H54 (cell line): ENCODE measurements around the gene ARID3B.

Source experiments
- DNase-seq: peaks from one replicate; pipeline ENCODE4 v3.0.0; 2011; ENCODE audit warnings: low spot score, mixed read lengths; ENCODE audit not compliant: insufficient read length
- FAIRE-seq: peaks from 3 replicates; lab custom pipeline; 2011; peaks lifted over from hg19 to GRCh38; lab: Jason Lieb, UNC
- POLR2A ChIP-seq: IDR thresholded peaks from 2 replicates; pipeline ENCODE4 v1.6.1; 2011; ENCODE audit warnings: low read depth, mild to moderate bottlenecking, low read length

The ARID3B gene

GRCh38 chr15:74565381-74566085 lies 24.5 kb downstream of the ARID3B start:
- DNase-seq: no peak
- no peak for TF ChIP-seq POLR2A
- FAIRE-seq: no peak

- no peak for DNase-seq
- no peak for FAIRE-seq
Measured at GRCh38 chr15:74568594-74568993, 27.6 kb downstream of the ARID3B start.

GRCh38 chr15:74569731-74570070 lies 28.7 kb downstream of the ARID3B start:
- FAIRE-seq (no peak), DNase-seq (no peak)
- TF ChIP-seq POLR2A: no peak

More at GRCh38 chr15:74568594-74568993, 27.6 kb downstream of the ARID3B start:
- TF ChIP-seq POLR2A: no peak

- DNase-seq: no peak
- no peak for FAIRE-seq
- no peak for TF ChIP-seq POLR2A
Measured at GRCh38 chr15:74571191-74571590, 30.2 kb downstream of the ARID3B start.

- no peak for DNase-seq
- no peak for TF ChIP-seq POLR2A
- FAIRE-seq: no peak
Measured at GRCh38 chr15:74573987-74574386, 33.0 kb downstream of the ARID3B start.

GRCh38 chr15:74578496-74578994 lies 37.5 kb downstream of the ARID3B start:
- DNase-seq (no peak), FAIRE-seq (no peak)
- no peak for TF ChIP-seq POLR2A

- DNase-seq (no peak), FAIRE-seq (no peak)
- TF ChIP-seq POLR2A: no peak
Measured at GRCh38 chr15:74579001-74579400, 38.0 kb downstream of the ARID3B start.

GRCh38 chr15:74580538-74581350 lies 39.7 kb downstream of the ARID3B start:
- DNase-seq: no peak
- no peak for FAIRE-seq
- TF ChIP-seq POLR2A: no peak

GRCh38 chr15:74584204-74584603 lies 43.2 kb downstream of the ARID3B start:
- no peak for FAIRE-seq
- no peak for TF ChIP-seq POLR2A
- no peak for DNase-seq

- TF ChIP-seq POLR2A: no peak
- FAIRE-seq: no peak
- DNase-seq: no peak
Measured at GRCh38 chr15:74584779-74585178, 43.8 kb downstream of the ARID3B start.

GRCh38 chr15:74585191-74585590 lies 44.2 kb downstream of the ARID3B start:
- no peak for TF ChIP-seq POLR2A
- DNase-seq: no peak
- FAIRE-seq: no peak

- DNase-seq: no peak
- no peak for FAIRE-seq
Measured at GRCh38 chr15:74585857-74586256, 44.8 kb downstream of the ARID3B start.

GRCh38 chr15:74589826-74590225 lies 48.8 kb downstream of the ARID3B start:
- DNase-seq (no peak), FAIRE-seq (no peak)
- no peak for TF ChIP-seq POLR2A

More at GRCh38 chr15:74585857-74586256, 44.8 kb downstream of the ARID3B start:
- TF ChIP-seq POLR2A: no peak

- FAIRE-seq (no peak), DNase-seq (no peak)
- no peak for TF ChIP-seq POLR2A
Measured at GRCh38 chr15:74592222-74592621, 51.2 kb downstream of the ARID3B start.

GRCh38 chr15:74593122-74593521 lies 52.1 kb downstream of the ARID3B start:
- TF ChIP-seq POLR2A: no peak
- DNase-seq: no peak
- FAIRE-seq: no peak
